ENCODE measurements around the gene ZNF222.
A peak's percentile ranks its signal among the peaks of the same experiment; 100 is the strongest.

ZNF222 gene

DNA sequence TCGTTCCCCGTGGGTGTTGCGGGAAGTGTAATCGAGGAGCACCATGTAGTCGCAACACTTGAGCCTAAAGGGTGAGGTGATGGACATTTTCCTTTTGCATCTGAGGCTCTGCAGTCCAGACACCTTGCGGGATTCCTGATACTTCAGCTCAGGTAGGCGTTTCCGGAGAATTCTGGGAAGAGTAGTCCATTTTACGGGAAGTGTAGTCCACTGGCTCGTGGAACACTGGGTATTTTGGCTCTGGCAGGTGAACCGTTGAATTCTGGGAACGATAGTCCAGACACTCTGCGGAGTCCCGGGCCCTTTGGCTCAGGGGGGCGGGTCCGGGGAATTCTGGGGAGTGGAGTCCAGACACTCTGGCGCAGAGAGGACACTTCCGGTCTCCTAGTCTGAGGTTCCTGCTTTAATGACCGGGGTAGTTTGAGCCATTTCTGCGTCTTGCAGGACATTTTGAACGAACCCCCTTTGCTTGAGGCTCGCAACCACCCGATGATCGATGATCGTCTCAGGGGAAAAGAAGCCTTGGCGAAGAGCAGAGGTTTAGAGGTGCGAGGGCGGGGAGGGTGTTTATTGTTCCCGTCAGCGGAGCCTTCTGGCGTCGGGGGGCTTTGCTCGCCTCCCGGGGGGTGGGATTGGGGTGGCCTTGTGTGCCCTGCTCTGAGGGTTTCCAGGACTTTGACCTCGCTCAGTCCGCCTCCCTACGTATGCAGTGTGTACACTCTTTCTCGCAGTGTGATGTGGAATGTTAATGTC lies 26.6 kb downstream of the ZNF222 start, which contains the start of gene ZNF223:
ZNF223 (plus strand) TSS at position 387 of the 753 bp plus-strand sequence. CDS start 3,141 bp downstream, outside the sequence.
- DNase-seq (ENCODE audit: low spot score) = peak; percentile 99

DNA sequence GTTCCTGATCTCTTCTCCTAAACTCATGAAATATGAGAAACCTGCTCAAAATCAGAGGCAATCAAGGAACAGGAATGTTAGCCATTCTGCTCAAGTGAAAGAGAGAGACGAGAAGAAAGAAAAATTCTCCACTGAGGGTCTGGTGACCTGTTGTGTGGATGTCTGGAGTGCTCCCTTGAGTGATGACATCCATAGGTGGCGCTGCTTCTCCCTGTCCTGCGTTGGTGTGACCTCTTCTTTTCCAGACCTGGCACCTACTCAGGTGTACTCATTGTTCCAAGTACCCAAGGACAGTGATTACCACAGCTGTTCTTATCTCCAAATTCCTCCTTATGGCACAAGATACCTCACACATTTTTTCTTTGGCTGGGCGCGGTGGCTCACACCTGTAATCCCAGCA lies 30.7 kb downstream of the ZNF222 start:
- DNase-seq (ENCODE audit: low spot score) = no peak

DNA sequence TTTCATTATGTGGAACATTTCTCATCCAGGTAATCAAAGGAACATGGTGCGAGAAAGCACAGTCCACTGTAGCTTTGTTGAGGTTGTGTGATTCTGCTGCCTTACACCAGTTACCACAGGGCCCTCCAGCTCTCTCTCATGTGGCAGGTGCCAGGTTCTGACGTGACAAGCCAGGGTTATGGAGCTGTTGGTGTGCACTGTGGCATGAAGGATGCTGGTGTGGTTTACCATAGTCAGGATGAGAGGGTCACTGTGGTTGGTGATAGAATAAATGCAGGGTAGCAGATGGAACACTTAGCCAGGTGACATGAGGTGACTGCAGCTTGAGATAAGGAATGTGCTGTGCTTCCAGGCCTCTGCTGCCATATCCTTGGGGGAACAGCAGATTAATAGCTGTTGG lies 34.0 kb downstream of the ZNF222 start:
- DNase-seq (ENCODE audit: low spot score) = no peak

DNA sequence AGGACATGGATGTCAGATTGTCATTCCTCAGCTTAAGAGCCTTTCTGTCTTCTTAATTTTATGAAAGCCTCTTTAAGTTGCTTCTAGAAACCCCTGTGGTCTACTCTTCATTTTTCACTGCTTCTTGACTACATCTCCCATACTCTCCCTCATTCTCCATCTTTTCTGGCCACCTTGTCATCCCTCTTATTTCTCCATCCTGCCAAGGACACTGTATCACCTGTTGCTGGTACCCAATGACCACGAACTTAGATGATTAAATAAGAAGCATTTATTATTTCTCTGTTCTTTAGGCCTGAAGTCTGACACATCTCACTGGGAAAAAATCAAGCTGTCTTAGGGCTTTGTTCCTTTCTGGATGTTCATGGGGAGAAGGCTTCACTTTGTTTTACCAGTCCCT lies 35.9 kb downstream of the ZNF222 start:
- DNase-seq (ENCODE audit: low spot score) = no peak

DNA sequence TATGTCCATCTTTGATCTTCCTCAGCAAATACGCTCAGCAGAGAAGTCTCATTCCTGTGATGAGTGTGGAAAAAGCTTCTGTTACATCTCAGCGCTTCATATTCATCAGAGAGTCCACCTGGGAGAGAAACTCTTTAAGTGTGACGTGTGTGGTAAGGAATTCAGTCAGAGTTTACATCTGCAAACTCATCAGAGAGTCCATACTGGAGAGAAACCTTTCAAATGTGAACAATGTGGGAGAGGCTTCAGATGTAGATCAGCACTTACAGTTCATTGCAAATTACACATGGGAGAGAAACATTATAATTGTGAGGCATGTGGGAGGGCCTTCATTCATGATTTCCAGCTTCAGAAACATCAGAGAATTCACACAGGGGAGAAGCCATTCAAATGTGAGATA lies 41.1 kb downstream of the ZNF222 start:
- no peak for DNase-seq (ENCODE audit: low spot score)

DNA sequence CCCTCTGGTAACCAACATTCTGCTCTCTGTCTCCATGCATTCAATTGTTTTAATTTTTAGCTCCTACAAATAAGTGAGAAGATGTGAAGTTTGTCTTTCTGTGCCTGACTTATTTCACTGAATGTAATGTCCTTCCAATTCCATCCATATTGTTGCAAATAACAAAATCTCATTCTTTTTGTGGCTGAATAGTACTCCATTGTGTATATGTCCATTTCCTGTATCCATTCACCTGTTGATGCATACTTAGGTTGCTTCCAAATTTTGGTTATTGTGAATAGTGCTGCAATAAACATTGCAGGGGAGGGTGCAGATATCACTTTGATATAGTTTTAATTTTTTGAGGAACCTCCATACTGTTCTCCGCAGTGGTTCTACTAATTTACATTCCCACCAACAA lies 44.2 kb downstream of the ZNF222 start:
- DNase-seq (ENCODE audit: low spot score) = no peak

DNA sequence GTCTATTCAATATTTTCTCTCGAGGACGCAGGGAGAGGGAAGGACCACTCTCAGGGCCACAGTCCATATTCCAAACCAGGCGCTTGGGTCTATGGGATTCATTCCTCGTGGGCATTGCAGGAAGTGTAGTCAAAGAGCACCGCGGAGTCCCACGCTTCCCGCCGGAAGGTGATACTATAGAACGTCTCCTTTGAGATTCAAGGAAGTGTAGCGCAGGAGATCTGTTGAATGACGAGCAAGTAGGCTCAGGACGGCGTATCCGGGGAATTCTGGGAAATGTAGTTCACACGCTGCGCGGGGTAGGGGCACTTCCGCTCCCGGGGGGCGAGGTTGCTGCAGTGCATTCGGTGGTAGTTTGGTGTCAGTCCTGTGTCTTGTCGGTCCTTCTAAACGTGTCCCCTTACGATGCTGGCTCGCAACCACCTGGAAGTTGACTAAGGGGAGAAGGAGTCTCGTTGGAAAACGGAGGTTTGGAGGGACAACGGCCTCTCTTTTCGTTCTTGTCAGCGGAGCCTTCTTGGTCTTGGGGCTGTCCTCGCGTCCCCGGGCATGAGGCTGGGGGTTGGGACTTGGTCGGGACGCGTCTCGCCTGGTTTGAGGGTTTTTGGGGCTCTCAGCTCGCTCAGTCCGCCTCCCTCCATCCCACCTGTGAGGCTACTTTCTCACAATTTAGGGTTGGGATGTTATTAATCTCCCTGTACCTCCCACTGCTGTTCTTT lies 46.8 kb downstream of the ZNF222 start, which contains the start of gene ZNF284:
ZNF284 (plus strand) TSS at position 336 of the 719 bp plus-strand sequence. CDS start 4,231 bp downstream, outside the sequence.
- peak; percentile 94 for DNase-seq (ENCODE audit: low spot score)

DNA sequence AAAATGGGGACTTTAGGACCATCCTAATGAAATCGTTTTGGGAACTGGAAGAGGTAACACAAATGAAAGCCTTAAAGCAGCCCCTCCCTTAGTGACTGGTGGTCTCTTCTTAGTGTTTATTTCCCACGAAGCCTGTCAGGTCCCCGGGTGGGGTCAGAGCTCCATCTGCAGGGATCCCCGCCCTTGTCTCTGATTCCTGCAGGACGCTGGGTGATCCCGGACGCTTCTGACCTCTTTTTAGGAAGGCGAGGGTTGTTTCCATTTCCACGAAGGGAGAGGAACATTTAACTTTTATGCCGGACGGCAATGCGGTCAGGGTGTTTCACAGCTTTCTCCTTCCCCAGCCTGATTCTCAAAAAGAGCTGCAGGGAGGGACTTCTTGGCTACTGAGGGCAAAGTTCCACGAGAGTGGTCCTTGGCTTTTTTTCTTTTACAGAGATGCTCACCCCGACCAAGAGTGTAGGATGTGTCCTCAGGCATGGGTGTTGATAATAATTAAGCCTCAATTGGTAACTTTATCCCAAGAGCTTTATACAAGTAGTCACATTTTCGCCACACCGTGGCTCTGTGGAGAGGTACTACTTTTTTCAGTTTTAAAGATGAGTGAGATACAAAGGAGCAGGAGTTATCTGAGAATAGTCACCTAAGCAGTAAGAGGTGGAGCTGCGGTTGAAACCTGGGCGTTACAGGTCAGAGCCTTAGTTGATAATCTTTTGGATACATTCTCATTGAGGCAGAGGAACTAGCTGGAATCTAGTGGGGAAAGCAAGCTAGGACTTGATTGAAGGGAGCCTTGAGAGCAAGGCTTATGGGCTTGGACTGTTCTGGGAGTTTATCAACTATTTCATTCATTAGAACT lies 47.6 kb downstream of the ZNF222 start:
- DNase-seq (ENCODE audit: low spot score) = peak; percentile 48

DNA sequence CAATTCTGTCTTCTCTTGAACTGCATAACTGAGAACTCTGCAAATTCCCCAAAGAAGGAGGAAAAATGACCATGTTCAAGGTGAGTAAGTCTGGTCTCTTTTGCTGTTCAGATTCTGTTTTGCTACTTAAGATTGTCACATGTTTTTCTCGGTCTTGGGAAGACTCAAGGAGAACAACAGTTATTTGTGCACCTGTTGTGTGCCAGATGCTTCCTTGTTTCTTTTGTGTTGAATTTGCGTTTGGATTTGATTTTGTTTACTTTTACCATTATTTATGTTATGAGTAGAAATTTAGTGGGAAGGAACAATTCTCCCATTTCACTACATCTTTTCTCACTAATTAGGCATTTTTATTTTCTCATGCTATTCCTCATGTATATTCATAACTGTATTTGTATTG lies 51.1 kb downstream of the ZNF222 start:
- DNase-seq (ENCODE audit: low spot score) = no peak
